Activated CD4-positive, alpha-beta T cell treated with anti-CD3 and anti-CD28 coated beads, Interleukin-2, amount 50 U/mL, for 4 hours (primary cell): ENCODE results near the gene LPGAT1.
"Not testable (repeated sequence)": the region's sequence is repeated elsewhere in the genome, so short reads cannot be mapped to it uniquely, and the experiment has no call there.

ENCODE experiments used
- DNase-seq, 2 experiments: peaks; one replicate each; pipeline ENCODE4 v3.0.0-alpha.2; 2020

The LPGAT1 gene

GRCh38 chr1:211830328-211831142, at the start of gene LPGAT1:
TSS of gene LPGAT1 (minus strand) at chr1:211830763. CDS start at chr1:211829296, 1,467 bp downstream.
- peak; percentile 57 to 59 for DNase-seq

GRCh38 chr1:211879475-211879874, 48.9 kb upstream of the LPGAT1 start:
- no peak for DNase-seq

GRCh38 chr1:211876851-211877590, 46.5 kb upstream of the LPGAT1 start:
- DNase-seq: no peak

DNA sequence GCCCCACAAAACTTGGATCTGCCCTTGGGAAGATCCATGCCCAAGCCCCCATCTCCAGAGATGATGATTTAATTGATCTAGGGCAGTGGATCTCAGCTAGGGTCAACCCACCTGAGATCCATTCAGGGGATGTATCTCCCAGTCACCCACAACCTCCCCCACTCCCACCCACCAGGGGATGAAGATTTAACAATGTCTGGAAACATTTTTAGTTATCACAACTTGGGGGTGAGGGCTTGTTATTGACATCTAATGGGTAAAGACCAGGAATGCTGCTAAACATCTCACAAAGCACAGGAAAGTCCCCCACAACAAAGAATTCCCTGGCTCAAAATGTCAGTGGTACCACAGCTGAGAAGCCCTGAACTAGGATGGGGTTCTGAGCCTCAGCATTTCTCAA, 45.0 kb upstream of the LPGAT1 start:
- DNase-seq: no peak

- no peak for DNase-seq
These were observed 44.2 kb upstream of the LPGAT1 start for GRCh38 chr1:211874521-211875347.

DNA sequence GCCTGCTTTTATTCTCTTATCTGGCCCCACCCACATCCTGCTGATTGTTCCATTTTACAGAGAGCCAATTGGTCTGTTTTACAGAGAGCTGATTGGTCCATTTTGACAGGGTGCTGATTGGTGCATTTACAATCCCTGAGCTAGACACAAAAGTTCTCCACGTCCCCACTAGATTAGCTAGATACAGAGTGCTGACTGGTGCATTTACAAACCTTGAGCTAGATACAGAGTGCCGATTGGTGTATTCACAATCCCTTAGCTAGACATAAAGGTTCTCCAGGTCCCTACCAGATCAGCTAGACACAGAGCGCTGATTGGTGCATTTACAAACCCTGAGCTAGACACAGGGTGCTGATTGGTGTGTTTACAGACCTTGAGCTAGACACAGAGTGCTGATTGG, 43.2 kb upstream of the LPGAT1 start:
- not testable (repeated sequence) for DNase-seq

GRCh38 chr1:211870156-211870555, 39.6 kb upstream of the LPGAT1 start:
- no peak for DNase-seq

DNA sequence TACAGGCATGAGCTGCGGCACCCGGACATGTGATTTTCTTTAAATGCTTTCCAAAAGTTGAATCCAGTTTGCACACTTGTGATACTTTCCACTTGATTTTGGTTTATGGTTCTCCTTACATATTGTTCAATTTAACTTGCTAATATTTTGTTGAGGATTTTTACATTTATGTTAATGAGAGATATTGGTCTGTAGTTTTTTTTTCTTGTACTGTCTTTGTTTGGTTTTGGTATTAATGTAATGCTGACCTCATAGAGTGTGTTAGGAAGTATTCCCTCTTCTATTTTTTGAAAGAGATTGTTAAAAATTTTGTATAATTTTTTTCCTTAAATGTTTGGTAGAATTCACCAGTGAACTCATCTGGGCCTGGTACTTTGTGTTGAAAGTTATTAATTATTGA, 34.6 kb upstream of the LPGAT1 start:
- no peak for DNase-seq

DNA sequence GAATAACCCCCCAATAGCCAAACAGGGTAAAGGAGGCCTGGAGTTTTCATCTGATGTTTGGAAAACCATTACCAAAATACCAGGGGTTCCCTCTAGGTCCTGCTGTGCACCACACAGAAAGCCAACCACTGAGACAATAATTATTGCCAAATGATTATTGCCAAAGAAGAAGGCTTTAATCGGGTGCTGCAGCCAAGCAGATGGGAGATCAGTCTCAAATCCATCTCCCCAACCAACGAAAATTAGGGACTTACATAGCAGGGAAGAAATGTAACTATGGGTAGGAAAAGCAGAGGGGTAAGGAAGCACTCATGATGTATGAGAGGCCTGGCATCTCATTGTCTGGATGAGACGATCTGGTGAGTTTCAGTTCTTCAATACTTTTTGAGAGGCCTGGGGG, 28.8 kb upstream of the LPGAT1 start:
- no peak for DNase-seq

DNA sequence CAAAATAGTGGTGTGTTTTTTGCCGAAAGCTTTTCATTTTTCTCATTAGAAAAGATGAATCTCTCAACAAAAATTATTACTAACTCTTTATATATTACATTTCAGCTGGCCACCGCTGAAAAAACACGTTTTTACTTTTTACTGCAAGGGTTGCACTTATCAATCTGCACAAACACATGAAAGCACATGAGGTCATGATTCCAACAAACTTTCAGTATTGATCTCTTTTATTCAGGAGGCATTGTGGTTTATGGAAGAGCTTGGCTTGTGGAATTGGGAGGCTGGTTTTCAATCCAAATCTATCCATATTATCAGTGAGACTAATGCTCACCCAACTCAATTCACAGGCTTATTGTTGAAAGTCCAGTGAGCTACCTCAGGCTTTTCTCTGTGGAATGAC, 20.6 kb upstream of the LPGAT1 start:
- DNase-seq: no peak

GRCh38 chr1:211843507-211844298, 13.1 kb upstream of the LPGAT1 start:
- DNase-seq: no peak

DNA sequence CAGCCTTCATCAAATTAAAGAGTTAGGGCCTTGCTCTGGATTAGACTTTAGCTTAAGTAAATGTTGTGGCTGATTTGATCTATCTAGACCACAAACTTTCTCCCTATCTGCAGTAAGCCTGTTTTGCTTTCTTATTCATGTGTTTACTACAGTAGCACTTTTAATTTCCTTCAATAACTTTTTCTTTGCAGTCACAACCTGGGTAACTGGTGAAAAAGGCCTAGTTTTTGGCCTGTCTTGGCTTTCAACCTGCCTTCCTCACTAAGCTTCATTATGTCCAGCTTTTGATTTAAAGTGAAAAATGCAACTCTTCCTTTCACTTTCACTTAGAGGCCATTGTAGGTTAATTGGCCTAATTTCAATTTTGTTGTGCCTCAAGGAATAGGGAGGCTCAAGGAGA, 12.5 kb upstream of the LPGAT1 start:
- DNase-seq: no peak

- no peak for DNase-seq
These were observed 12.0 kb upstream of the LPGAT1 start for GRCh38 chr1:211842518-211842917.

DNA sequence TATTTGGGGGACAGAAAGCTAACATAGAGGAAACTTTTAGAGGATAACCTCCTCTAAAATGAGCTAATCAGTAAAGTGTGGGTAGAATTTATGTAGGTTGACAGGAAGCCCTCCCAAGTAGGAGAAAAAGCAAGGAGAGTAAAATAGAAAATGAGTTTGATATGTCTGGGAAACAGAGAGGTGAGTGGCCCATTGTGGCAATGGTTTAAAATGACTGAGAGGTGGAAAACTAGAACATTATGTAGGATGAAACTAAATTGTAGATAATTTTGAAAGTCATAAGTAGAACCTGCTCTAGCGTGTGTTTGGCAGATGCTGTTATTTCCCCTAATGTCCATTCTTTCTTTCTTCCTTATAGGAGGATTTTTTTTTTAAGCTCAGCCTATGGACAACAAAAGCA, 8.5 kb upstream of the LPGAT1 start:
- no peak for DNase-seq

DNA sequence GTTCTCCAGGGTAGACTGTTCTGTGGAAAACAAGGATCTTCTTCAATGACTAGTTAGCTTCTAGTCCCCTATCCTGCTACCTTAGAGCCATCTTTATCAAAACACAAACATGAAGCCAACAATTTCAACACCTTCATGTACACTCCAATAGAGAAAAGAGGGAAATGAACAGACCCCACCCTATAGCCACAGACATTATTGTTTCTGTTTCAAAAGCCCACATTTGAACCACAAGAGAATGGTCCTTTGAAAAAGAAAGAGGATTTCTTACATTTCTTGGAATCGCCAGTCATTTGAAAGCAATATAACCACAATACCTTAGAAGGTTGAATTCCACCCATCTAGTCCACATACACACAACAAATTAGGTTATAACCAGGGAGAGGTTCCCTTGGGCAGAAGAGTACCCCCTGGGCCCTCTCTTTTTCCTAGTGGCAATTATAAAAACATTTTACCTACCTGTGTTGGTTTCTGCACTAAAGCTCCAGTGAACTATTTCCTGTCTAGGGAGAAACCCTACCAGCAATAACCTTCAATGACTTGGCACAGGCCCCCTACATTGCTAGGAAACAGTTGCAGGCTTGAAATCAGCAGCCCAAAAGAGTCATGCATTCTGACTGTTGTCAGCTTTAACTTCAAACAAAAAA, 2.7 kb upstream of the LPGAT1 start:
- no peak for DNase-seq

GRCh38 chr1:211832661-211833060, 2.1 kb upstream of the LPGAT1 start:
- DNase-seq: no peak

DNA sequence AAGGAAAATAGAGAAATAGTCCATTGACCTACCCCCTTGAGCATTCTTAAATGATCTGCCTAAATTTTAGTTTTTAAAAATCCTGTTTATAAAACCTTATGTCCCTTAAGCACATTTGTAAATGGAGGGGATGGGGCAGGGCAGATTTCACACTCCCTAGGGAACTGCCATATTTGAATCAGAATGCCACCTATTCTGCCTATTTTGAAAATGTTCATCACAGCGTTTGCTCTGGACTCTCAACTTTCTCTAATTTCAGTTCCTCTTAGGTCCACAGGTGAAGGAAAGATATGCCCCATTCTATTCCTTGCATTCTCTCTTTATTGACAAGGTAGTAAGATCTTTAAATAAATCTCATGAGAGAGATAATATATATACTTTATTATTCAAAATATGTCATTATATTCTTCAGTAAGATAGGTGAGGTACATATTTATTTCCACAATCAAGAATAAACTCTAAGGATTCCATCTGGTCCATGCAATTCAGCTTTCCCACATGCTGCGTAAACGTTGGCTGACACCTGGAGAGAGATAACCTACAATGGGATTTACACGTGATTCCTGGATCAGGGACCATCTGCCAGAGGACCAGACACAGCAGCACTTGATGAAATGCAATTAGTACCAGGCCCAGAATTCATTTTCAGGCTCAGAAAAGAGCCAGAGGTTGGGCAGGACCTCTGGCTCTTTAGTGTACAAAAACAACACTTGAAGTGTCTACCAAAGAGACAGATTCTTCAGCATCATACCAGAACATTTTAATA, 1.2 kb upstream of the LPGAT1 start:
- DNase-seq: no peak

GRCh38 chr1:211830055-211830327, 572 bp downstream of the LPGAT1 start:
- peak in 1 of 2 experiments; percentile 3 for DNase-seq

DNA sequence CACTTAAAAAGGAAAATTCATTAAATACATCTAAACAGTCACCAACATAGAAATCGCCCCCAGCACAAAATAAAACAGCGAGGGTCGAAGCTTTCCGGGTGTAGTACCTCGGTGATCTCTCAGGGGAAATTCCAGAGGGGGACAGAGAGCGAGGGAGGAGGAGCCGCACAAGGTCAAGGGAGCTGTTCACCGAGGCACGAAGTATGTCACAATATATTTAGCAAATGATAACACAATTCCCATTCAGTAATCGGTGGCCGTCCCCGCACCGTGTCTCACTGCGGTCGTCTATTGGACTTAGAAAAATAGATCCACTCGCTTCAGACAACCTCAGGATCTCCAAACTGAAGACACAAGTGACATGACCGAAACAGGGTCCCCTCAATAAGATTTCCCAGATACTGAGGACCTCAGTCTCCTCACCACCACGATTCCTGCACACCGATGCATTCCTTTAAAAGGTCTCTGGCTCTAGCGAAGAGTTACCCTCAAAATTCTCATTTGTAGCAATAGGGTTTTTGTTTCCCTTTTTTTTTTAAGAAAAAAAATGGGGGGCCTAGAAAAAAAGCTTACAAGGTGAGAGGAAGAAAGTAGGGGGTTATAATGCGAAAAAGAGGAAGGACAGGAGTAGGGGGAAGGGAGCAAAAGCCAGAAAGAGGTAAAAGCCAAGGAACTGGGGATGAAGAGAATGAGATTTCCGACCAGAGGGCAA, 1.1 kb downstream of the LPGAT1 start:
- DNase-seq: no peak

DNA sequence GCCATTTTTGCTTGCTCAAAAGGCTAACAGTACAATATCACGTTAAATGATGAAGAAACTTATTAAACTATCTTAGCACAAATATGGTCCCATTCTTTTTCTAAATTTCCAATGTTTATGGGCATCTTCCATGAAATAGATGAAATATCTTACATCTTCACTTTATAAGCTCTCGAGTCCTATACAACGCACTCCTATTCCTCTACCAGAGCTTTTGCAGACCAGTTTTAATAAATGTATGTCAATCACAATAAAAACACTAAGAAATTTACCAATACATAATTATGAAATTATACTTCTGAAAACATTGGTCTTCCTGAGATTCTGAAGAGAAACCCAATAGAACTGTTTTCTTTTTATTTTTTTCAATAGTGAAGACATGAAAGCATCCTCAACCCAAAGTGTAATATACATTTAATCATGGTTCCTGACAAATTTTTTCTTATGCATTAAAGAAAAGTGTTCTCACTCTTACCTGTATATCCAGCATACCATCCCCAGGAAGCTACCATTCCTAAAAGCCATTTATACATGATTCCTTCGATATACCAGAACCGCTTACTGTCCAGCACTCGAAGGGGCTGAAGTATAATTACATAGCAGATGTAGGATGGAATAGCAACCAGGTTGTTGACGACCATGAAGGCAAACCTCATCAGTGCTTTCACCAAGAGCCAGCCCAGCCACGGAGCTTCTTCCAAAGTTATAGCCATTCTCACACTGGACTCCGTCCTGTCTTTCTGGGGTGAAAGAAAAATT, 1.8 kb downstream of the LPGAT1 start:
- DNase-seq: no peak
